ENCODE data around the gene MTFR2. TPM values are rescaled to one million over a fixed set of nuclear protein-coding genes. Genes with fewer than 3 reads are reported as not detected.
"Not testable (repeated sequence)": the region's sequence is repeated elsewhere in the genome, so short reads cannot be mapped to it uniquely, and the experiment has no call there.

The MTFR2 gene
- total RNA-seq, 4 donors from 2014 or later = 0.57 to 1.7 TPM; not detected in 2

DNA sequence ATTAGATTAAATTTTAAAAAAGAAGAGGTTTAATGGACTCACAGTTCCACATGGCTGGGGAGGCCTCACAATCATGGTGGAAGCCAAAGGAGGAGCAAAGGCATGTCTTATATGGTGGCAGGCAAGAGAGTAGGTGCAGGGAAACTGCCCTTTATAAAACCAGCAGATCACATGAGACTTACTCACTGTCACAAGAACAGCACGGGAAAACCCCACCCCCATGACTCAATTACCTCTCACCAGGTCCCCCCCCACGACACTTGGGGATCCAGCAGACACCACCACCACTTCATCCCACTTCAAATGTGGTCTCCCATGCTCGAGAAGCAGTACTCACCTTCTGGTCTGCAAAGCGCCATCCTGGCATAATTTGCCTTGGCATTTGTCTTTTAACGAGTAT is 24.6 kb downstream of the MTFR2 start:
- no peaks in the 10 kb centered on the region for H3K9me3 ChIP-seq
- WGBS = 78% methylated on average over 5 of the region's 5 CpGs
- no peak for DNase-seq (ENCODE audit: extremely low spot score)
- H3K4me1 ChIP-seq = peaks cover 9 to 15% (median 11%) of the 10 kb centered on the region in 4 donors
- no peak overlapping the region for H3K27ac ChIP-seq (replicated peaks in 1 of 4)
- no peak overlapping the region for H3K4me3 ChIP-seq
- TF ChIP-seq CTCF (IDR thresholded peaks at IDR 0.05) = no peak
- no peak for TF ChIP-seq POLR2A (IDR thresholded peaks at IDR 0.05; ENCODE audit: low read depth)
- TF ChIP-seq POLR2AphosphoS5 (IDR thresholded peaks at IDR 0.05) = no peak
- no peak for TF ChIP-seq EP300 (IDR thresholded peaks at IDR 0.05)
- no peaks in the 10 kb centered on the region for H3K36me3 ChIP-seq
- intact Hi-C loops (cut with DNase I) = loop anchor here (5.0 to 10.0 kb wide), 4 partner anchors 193 to 773 kb away; no protein-coding TSS in a partner anchor
- no peaks in the 10 kb centered on the region for H3K27me3 ChIP-seq

GRCh38 chr6:136224974-136225373 is 25.1 kb downstream of the MTFR2 start:
- H3K27ac ChIP-seq (replicated peaks in 1 of 4); H3K27me3 ChIP-seq; H3K4me3 ChIP-seq; H3K9me3 ChIP-seq; H3K36me3 ChIP-seq; DNase-seq (ENCODE audit: extremely low spot score): not testable (repeated sequence)
- intact Hi-C loops (cut with DNase I) = loop anchor here (5.0 to 10.0 kb wide), 4 partner anchors 193 to 773 kb away; no protein-coding TSS in a partner anchor
- H3K4me1 ChIP-seq = peaks cover 9 to 13% (median 11%) of the 10 kb centered on the region in 4 donors
- whole genome bisulfite sequencing = 96% methylated on average over 4 of the region's 4 CpGs

- Histone ChIP-seq H3K27ac (replicated peaks in 1 of 4) (no peak overlapping the region), H3K36me3 (no peaks in the 10 kb centered on the region), H3K27me3 (no peaks in the 10 kb centered on the region), H3K4me3 (no peak overlapping the region), H3K9me3 (peaks cover 0 to 7% (median 0%) of the 10 kb centered on the region in 4 donors), H3K4me1 (peaks cover 0 to 5% (median 0%) of the 10 kb centered on the region in 4 donors)
- WGBS = 84% methylated on average over 10 of the region's 10 CpGs
- intact Hi-C loops (cut with DNase I) = no loop called here
- DNase-seq (ENCODE audit: extremely low spot score) = no peak
- no peak for TF ChIP-seq CTCF (IDR thresholded peaks at IDR 0.05)
- no peak for TF ChIP-seq POLR2A (IDR thresholded peaks at IDR 0.05; ENCODE audit: low read depth)
- TF ChIP-seq POLR2AphosphoS5 (IDR thresholded peaks at IDR 0.05) = no peak
- no peak for TF ChIP-seq EP300 (IDR thresholded peaks at IDR 0.05)
These were observed 33.4 kb downstream of the MTFR2 start for GRCh38 chr6:136216503-136217401.

- H3K4me3 ChIP-seq = no peak overlapping the region
- no peaks in the 10 kb centered on the region for H3K27me3 ChIP-seq
- no peaks in the 10 kb centered on the region for H3K9me3 ChIP-seq
- no peak for TF ChIP-seq POLR2AphosphoS5 (IDR thresholded peaks at IDR 0.05)
- no peak for TF ChIP-seq EP300 (IDR thresholded peaks at IDR 0.05)
- no peak for TF ChIP-seq CTCF (IDR thresholded peaks at IDR 0.05)
- TF ChIP-seq POLR2A (IDR thresholded peaks at IDR 0.05; ENCODE audit: low read depth) = no peak
- no peaks in the 10 kb centered on the region for H3K36me3 ChIP-seq
- DNase-seq (ENCODE audit: extremely low spot score) = no peak
- no peak overlapping the region for H3K27ac ChIP-seq (replicated peaks in 1 of 4)
- intact Hi-C loops (cut with DNase I) = no loop called here
- peaks cover 0 to 5% (median 2%) of the 10 kb centered on the region in 4 donors for H3K4me1 ChIP-seq
These were observed 36.3 kb downstream of the MTFR2 start for GRCh38 chr6:136213853-136214252.

DNA sequence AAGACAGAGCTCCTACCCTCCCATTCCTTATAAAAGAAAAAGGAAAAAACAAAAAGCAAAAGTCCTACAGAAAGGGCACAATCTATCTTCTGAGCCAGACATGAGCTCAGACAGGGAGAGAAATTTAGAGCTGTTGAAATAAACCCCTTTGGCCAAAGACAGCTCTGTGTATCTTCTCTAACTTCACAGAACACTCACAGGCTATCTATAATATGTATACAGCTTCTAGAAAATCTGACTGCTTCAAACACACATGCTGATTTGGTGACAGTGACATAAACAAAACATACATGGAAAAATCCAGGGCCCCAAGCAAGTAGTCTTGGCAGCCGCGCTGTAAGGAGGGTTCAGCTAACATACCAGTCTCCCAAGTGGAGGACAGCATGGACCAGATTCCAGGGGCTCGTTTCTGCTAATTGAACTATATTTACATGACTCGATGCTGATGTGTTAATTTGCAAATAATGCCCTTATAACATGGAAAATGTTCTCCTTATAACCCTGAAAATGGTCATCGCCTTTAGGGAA is 37.0 kb downstream of the MTFR2 start:
- DNase-seq (ENCODE audit: extremely low spot score) = no peak
- 63% methylated on average over 5 of the region's 5 CpGs for WGBS
- Histone ChIP-seq H3K4me1 (peaks cover 0 to 5% (median 2%) of the 10 kb centered on the region in 4 donors), H3K27me3 (no peaks in the 10 kb centered on the region), H3K9me3 (no peaks in the 10 kb centered on the region), H3K4me3 (no peak overlapping the region), H3K36me3 (no peaks in the 10 kb centered on the region), H3K27ac (replicated peaks in 1 of 4) (no peak overlapping the region)
- intact Hi-C loops (cut with DNase I) = no loop called here
- TF ChIP-seq EP300 (IDR thresholded peaks at IDR 0.05) (no peak), POLR2AphosphoS5 (IDR thresholded peaks at IDR 0.05) (no peak), POLR2A (IDR thresholded peaks at IDR 0.05; ENCODE audit: low read depth) (no peak)

All from esophagus muscularis mucosa (tissue), 4 donors.